ENCODE results near the gene TSR3.
"Not testable (repeated sequence)": the region's sequence is repeated elsewhere in the genome, so short reads cannot be mapped to it uniquely, and the experiment has no call there.

Gene TSR3

DNA sequence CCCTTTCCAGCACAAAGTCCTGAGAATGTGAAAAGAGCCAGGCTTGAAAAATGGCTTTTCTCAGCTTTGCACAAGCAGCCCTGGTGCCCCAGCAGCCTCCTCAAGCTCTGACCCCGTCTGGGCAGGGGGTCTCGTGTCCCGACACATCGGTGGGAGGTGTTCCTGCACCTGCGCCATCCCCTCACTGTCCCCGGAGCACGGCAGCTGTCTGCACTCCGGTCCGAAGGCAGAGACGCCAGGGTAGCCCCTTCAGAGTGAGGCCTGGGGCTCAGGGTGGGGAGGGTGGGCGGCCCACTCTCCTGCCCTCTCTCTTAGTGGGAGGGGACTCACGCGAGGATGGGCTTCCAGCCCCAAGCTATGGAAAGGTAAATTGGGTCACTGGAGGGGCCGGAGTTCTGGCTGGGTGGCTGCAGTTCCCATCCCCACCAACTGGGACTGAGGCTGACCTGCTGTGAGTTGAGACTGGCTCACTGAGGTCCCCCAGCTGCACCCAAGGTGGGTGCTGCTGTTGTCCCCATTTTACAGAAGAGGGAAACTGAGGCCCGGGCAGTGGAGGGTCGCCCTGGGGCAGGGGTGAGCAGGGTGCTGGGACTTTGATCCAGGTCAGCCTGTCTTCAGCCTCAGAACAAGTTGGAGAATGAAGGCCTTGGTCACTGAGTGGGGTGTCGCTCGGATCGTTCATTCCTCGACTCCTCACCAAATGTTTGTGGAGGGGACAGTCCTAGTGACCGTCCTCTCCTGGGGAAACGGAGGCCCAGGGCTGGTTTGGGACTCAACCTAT is 20.6 kb downstream of the TSR3 start:
- Mint-ChIP-seq H3K36me3 (ENCODE audit: low read depth) (no peaks in the 10 kb centered on the region), H3K4me3 (peak overlapping the region; percentile 55), H3K9me3 (no peaks in the 10 kb centered on the region), H3K27ac (no peak overlapping the region), H3K4me1 (ENCODE audit: low read depth) (peaks cover 7% of the 10 kb centered on the region), H3K27me3 (ENCODE audit: low read depth) (peaks cover 27% of the 10 kb centered on the region)

DNA sequence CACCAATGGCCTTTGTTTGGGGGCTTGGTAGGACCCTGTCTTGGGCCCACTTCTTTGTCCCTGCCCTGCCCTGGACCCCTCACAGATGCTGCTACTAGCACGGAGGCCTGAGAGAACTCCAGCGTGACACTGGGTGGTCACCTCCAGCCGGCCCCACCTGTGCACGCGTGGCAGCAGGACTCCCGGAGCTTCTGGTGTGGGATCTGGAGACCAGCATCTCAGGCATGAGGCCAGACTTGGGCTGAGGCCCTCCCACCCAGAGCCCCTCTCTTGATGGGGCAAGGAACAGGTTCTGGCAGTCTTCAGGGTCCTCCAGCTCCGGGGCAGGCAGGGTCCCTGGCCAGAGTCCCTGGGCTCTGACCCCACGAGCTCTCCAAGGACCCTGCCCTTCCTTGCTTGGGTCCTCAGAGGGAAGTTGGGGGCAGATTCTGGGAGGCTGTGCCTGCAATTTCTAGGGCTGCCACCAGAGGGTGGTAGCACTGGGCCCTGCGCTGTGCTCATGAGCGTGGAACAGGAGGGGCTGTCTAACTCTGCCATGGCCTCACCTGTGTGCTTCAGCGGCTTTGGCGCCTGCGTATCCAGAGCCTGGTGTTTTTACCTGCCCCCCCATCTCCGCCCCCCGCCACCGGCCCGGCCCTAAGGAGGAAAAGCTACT is 21.3 kb downstream of the TSR3 start:
- peaks cover 23% of the 10 kb centered on the region for H3K27me3 Mint-ChIP-seq (ENCODE audit: low read depth)
- H3K36me3 Mint-ChIP-seq (ENCODE audit: low read depth), result no peaks in the 10 kb centered on the region
- H3K27ac Mint-ChIP-seq, result no peak overlapping the region
- H3K4me3 Mint-ChIP-seq, result no peak overlapping the region
- no peaks in the 10 kb centered on the region for H3K9me3 Mint-ChIP-seq
- H3K4me1 Mint-ChIP-seq (ENCODE audit: low read depth), result peaks cover 7% of the 10 kb centered on the region

- H3K27me3 Mint-ChIP-seq (ENCODE audit: low read depth), result peaks cover 13% of the 10 kb centered on the region
- not testable (repeated sequence) for H3K36me3 Mint-ChIP-seq (ENCODE audit: low read depth); H3K9me3 Mint-ChIP-seq; H3K27ac Mint-ChIP-seq; H3K4me1 Mint-ChIP-seq (ENCODE audit: low read depth); H3K4me3 Mint-ChIP-seq
Observed at GRCh38 chr16:1328961-1329360, 22.7 kb downstream of the TSR3 start.

- H3K9me3 Mint-ChIP-seq; H3K4me3 Mint-ChIP-seq; H3K4me1 Mint-ChIP-seq (ENCODE audit: low read depth); H3K36me3 Mint-ChIP-seq (ENCODE audit: low read depth); H3K27ac Mint-ChIP-seq: not testable (repeated sequence)
- peaks cover 13% of the 10 kb centered on the region for H3K27me3 Mint-ChIP-seq (ENCODE audit: low read depth)
Observed at GRCh38 chr16:1328136-1328535, 23.5 kb downstream of the TSR3 start.

- no peak overlapping the region for H3K4me3 Mint-ChIP-seq
- H3K4me1 Mint-ChIP-seq (ENCODE audit: low read depth), result peaks cover 5% of the 10 kb centered on the region
- H3K27ac Mint-ChIP-seq, result no peak overlapping the region
- no peaks in the 10 kb centered on the region for H3K9me3 Mint-ChIP-seq
- H3K27me3 Mint-ChIP-seq (ENCODE audit: low read depth), result peaks cover 10% of the 10 kb centered on the region
- H3K36me3 Mint-ChIP-seq (ENCODE audit: low read depth), result peaks cover 6% of the 10 kb centered on the region
Observed at GRCh38 chr16:1327619-1327947, 24.1 kb downstream of the TSR3 start.

- H3K4me3 Mint-ChIP-seq, result no peak overlapping the region
- H3K36me3 Mint-ChIP-seq (ENCODE audit: low read depth), result peaks cover 6% of the 10 kb centered on the region
Observed at GRCh38 chr16:1326946-1327618, 24.6 kb downstream of the TSR3 start.

GRCh38 chr16:1326391-1326790 is 25.3 kb downstream of the TSR3 start:
- H3K9me3 Mint-ChIP-seq, result no peaks in the 10 kb centered on the region
- peaks cover 6% of the 10 kb centered on the region for H3K36me3 Mint-ChIP-seq (ENCODE audit: low read depth)
- H3K27ac Mint-ChIP-seq, result no peak overlapping the region
- no peaks in the 10 kb centered on the region for H3K27me3 Mint-ChIP-seq (ENCODE audit: low read depth)
- H3K4me3 Mint-ChIP-seq, result no peak overlapping the region
- no peaks in the 10 kb centered on the region for H3K4me1 Mint-ChIP-seq (ENCODE audit: low read depth)

More at GRCh38 chr16:1326946-1327618, 24.6 kb downstream of the TSR3 start:
- no peak overlapping the region for H3K27ac Mint-ChIP-seq
- H3K9me3 Mint-ChIP-seq, result no peaks in the 10 kb centered on the region
- peaks cover 3% of the 10 kb centered on the region for H3K4me1 Mint-ChIP-seq (ENCODE audit: low read depth)
- peaks cover 5% of the 10 kb centered on the region for H3K27me3 Mint-ChIP-seq (ENCODE audit: low read depth)

- H3K9me3 Mint-ChIP-seq, result no peaks in the 10 kb centered on the region
- no peaks in the 10 kb centered on the region for H3K4me1 Mint-ChIP-seq (ENCODE audit: low read depth)
- no peaks in the 10 kb centered on the region for H3K27me3 Mint-ChIP-seq (ENCODE audit: low read depth)
- no peak overlapping the region for H3K4me3 Mint-ChIP-seq
- no peak overlapping the region for H3K27ac Mint-ChIP-seq
- peaks cover 6% of the 10 kb centered on the region for H3K36me3 Mint-ChIP-seq (ENCODE audit: low read depth)
Observed at GRCh38 chr16:1325673-1326371, 25.9 kb downstream of the TSR3 start.

GRCh38 chr16:1325261-1325660 is 26.4 kb downstream of the TSR3 start:
- H3K9me3 Mint-ChIP-seq, result no peaks in the 10 kb centered on the region
- H3K4me1 Mint-ChIP-seq (ENCODE audit: low read depth), result no peaks in the 10 kb centered on the region
- H3K4me3 Mint-ChIP-seq, result no peak overlapping the region
- H3K27me3 Mint-ChIP-seq (ENCODE audit: low read depth), result no peaks in the 10 kb centered on the region
- no peak overlapping the region for H3K27ac Mint-ChIP-seq
- H3K36me3 Mint-ChIP-seq (ENCODE audit: low read depth), result peaks cover 6% of the 10 kb centered on the region

DNA sequence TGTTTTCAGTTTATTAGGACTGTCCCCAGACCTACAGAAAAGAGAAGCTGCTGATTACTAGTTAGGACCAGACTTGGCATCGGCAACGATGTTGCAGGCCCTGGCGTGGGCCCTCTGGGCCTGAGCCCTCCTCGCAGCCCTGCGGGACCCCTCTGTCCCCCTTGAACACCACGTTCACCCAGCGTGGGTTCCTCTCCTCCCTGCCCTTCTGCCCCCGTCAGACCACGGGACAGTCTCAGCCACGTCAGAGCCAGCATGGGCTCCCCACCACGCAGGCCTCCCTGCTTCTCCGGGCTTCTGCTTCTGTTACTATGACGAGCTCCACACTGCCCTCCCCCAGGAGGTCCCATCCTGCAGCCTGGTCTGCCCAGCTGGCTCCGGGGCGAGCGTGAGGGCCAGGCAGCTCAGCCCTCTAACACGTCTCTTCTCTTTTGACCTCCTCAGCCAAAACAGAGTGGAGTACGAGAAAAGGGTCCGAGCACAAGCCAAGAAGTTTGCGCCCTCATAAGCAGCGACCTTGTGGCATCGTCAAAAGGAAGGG is 27.3 kb downstream of the TSR3 start:
- Mint-ChIP-seq H3K4me1 (ENCODE audit: low read depth) (no peaks in the 10 kb centered on the region), H3K27me3 (ENCODE audit: low read depth) (no peaks in the 10 kb centered on the region), H3K4me3 (no peak overlapping the region), H3K36me3 (ENCODE audit: low read depth) (peaks cover 13% of the 10 kb centered on the region), H3K9me3 (no peaks in the 10 kb centered on the region), H3K27ac (no peak overlapping the region)

DNA sequence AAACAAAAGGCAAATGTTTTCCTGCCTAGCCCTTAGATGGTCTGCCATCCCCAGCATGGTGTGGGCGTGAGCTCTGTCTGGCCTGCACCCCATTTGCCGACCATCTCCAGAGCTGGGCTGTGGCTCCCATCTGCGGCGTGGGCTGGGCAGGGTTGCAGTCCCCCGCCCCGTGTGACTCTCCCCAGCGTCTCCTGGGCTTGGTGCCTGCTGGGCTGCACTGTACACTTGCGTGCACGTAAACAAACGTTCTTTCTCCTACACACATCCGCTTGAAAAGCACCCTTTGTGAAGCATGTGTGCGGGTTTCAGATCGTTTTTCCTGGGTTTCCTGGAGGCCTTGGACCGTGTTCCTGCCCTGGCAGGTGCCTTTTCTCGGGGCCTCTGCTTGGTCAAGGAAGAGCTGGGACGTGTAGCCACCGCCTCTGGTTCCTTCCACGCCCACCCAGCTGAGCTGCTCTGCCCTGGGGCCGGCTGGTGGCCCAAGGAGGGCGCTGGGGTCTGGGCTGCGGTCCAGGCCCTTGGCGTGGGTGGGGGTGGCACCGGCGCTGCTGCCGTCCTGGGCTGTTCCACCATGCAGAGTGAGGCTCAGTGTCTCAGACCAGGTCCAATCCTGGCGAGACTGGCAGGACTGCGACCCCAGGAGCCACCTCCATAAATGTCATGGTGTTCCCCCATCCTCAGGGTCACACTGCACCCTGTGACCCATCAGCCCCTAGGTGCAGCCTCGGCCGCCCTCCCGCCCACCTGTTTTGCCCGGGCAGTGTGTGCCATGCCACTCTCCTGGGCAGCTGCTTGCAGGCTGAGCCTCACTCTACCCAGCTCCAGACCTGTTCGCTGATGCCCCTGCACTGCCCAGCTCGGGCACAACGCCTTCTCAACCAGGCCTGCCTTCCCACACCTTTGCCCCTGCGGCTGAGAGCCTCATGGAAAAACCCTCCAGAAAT is 28.1 kb downstream of the TSR3 start:
- Mint-ChIP-seq H3K4me1 (ENCODE audit: low read depth) (no peaks in the 10 kb centered on the region), H3K4me3 (no peak overlapping the region), H3K36me3 (ENCODE audit: low read depth) (peaks cover 18% of the 10 kb centered on the region), H3K9me3 (no peaks in the 10 kb centered on the region), H3K27ac (no peak overlapping the region), H3K27me3 (ENCODE audit: low read depth) (no peaks in the 10 kb centered on the region)

DNA sequence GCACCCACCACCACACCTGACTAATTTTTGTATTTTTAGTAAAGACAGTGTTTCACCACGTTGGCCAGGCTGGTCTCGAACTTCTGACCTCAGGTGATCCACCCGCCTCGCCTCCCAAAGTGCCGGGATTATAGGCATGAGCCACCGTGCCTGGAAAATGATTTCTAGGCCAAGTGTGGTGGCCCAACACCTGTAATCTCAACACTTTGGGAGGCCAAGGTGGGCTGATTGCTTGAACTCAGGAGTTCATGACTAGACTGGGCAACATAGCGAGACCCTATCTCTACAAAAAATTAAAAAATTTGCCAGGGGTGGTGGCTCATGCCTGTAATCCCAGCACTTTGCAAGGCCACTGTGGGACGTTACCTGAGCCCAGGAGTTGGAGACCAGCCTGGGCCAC is 29.3 kb downstream of the TSR3 start:
- Mint-ChIP-seq H3K36me3 (ENCODE audit: low read depth) (peaks cover 28% of the 10 kb centered on the region), H3K4me3 (no peak overlapping the region), H3K9me3 (no peaks in the 10 kb centered on the region), H3K4me1 (ENCODE audit: low read depth) (no peaks in the 10 kb centered on the region), H3K27me3 (ENCODE audit: low read depth) (no peaks in the 10 kb centered on the region), H3K27ac (no peak overlapping the region)

DNA sequence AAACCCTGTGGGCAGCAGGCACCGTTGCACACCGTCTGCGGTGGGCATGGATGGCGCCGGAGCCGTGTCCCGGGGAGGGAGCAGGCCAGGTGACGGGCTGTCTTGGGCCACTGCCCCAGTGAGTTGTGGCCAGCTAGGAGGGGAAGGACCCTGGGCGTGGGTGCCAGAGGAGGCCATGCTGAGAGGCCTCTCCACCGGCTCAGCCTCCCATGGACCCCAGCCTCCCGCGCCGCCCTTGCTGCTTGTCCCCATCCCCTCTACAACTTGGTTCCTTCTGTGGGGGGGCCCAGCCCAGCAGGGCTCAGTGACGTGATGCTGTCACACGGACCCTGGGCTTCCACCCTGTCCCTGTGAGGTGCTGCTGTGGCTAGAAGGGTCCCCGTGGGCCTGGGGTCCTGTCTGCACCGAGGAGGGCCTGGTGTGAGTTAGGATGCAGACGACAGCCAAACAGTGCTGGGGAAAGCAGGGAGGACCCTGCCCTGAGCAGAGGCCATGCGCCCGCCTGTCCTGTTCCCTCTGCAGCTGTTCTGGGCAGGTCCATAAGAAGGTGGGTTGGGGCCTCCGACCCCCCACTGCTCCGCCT is 30.9 kb downstream of the TSR3 start:
- H3K27me3 Mint-ChIP-seq (ENCODE audit: low read depth), result no peaks in the 10 kb centered on the region
- no peak overlapping the region for H3K27ac Mint-ChIP-seq
- no peaks in the 10 kb centered on the region for H3K4me1 Mint-ChIP-seq (ENCODE audit: low read depth)
- peaks cover 40% of the 10 kb centered on the region for H3K36me3 Mint-ChIP-seq (ENCODE audit: low read depth)
- H3K9me3 Mint-ChIP-seq, result no peaks in the 10 kb centered on the region
- H3K4me3 Mint-ChIP-seq, result no peak overlapping the region

Measured in T-helper 1 cell treated with Interleukin-12 subunit alpha and Interleukin-12 subunit beta and Interleukin-4 antibody, amounts not matched to agents 30 μg/mL and 1 μg/mL, for 36 hours (primary cell).